Measurements from ENCODE around the gene FADS2. TPM values are rescaled to one million over a fixed set of nuclear protein-coding genes. Genes with fewer than 3 reads are reported as not detected.

FADS2 gene
- total RNA-seq, 1 experiment from 2014 or later, result 1,097 TPM

DNA sequence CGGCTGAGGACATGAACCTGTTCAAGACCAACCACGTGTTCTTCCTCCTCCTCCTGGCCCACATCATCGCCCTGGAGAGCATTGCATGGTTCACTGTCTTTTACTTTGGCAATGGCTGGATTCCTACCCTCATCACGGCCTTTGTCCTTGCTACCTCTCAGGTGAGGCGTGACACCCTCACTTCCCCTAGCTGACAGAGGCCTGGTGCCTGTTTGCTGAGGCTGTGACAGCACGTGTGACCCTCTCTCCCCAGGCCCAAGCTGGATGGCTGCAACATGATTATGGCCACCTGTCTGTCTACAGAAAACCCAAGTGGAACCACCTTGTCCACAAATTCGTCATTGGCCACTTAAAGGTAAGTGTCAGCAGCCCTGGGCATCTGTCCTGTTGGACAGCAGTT lies 12.3 kb downstream of the FADS2 start:
- DNase-seq (ENCODE audit: low spot score), result no peak
- Histone ChIP-seq H3K36me3 (ENCODE audit: insufficient read depth, low read length, poor library complexity, severe bottlenecking) (peaks cover 99% of the 10 kb centered on the region), H3K9me3 (ENCODE audit: low read depth, low read length, poor library complexity, severe bottlenecking) (no peaks in the 10 kb centered on the region), H3K27ac (ENCODE audit: low read depth, low read length, poor library complexity, severe bottlenecking) (no peak overlapping the region), H3K4me1 (ENCODE audit: insufficient read depth, low read length, poor library complexity, severe bottlenecking) (peaks cover 24% of the 10 kb centered on the region), H3K27me3 (replicated peaks; ENCODE audit: insufficient read depth, low read depth, low read length, poor library complexity) (no peaks in the 10 kb centered on the region), H3K4me3 (ENCODE audit: low read depth, low read length, poor library complexity, severe bottlenecking) (no peak overlapping the region)
- no TSS peak for BruUV-seq (replicated peaks)
- intact Hi-C loops (cut with micrococcal nuclease; ENCODE audit: unreplicated experiment), result no loop called here
- TF ChIP-seq EZH2 (IDR thresholded peaks at IDR 0.05; ENCODE audit: borderline replicate concordance, low read depth, low read length, poor library complexity, severe bottlenecking), result no peak
- TF ChIP-seq, protein P1, sequence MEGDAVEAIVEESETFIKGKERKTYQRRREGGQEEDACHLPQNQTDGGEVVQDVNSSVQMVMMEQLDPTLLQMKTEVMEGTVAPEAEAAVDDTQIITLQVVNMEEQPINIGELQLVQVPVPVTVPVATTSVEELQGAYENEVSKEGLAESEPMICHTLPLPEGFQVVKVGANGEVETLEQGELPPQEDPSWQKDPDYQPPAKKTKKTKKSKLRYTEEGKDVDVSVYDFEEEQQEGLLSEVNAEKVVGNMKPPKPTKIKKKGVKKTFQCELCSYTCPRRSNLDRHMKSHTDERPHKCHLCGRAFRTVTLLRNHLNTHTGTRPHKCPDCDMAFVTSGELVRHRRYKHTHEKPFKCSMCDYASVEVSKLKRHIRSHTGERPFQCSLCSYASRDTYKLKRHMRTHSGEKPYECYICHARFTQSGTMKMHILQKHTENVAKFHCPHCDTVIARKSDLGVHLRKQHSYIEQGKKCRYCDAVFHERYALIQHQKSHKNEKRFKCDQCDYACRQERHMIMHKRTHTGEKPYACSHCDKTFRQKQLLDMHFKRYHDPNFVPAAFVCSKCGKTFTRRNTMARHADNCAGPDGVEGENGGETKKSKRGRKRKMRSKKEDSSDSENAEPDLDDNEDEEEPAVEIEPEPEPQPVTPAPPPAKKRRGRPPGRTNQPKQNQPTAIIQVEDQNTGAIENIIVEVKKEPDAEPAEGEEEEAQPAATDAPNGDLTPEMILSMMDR (conservative IDR thresholded peaks at IDR 0.05; ENCODE audit: low read depth, low read length), result no peak
- ChIA-PET POLR2A (ENCODE audit: low non-redundant PET) (no interaction called here), CTCF (no interaction called here)

DNA sequence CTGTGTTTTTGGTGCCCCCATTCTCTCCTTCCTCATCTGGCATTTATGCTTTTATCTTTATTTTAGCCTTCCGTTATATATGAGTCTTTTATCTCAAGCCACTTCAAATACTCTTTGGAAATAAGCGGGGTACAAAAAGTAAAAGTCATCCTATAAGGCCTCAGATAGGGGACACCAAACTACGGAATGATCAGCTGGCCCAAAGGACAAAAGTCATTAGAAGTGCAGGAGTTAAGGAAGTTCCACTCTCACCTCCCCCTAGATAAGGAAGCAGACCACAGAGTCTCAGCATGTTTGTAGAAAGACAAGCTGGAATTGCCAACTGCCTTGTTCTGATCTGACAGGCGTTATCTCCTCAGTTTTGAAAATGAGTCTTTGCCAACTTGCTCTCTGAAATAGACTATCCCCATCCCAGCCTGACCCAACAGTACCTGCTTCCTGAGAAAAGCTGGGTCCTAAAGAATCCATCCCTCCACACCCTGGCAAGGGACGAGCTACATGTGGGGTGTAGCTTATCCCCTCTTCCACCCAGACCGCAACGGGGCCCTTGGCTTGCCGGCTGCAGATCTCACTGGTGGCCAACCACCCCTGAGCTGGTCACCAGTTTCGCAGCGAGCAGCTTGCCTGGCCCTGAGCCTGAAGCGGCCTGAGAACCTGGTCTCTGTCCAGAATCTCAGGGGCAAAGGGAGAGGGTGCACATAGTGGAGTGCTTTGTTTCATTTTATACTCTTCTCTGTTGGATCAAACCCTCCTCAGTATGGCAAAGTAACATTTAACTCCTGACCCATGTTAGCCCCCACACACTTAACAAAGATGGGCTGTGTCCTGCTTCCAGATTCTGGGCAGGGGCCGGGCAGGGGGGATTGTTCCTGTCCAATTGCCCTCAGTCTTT lies 13.8 kb downstream of the FADS2 start:
- Histone ChIP-seq H3K36me3 (ENCODE audit: insufficient read depth, low read length, poor library complexity, severe bottlenecking) (peaks cover 99% of the 10 kb centered on the region), H3K9me3 (ENCODE audit: low read depth, low read length, poor library complexity, severe bottlenecking) (no peaks in the 10 kb centered on the region), H3K4me3 (ENCODE audit: low read depth, low read length, poor library complexity, severe bottlenecking) (no peak overlapping the region), H3K27ac (ENCODE audit: low read depth, low read length, poor library complexity, severe bottlenecking) (peak overlapping the region; percentile 57), H3K4me1 (ENCODE audit: insufficient read depth, low read length, poor library complexity, severe bottlenecking) (peaks cover 9% of the 10 kb centered on the region), H3K27me3 (replicated peaks; ENCODE audit: insufficient read depth, low read depth, low read length, poor library complexity) (no peaks in the 10 kb centered on the region)
- ChIA-PET CTCF (interaction anchor here (0.6 kb wide), 1 partner anchor 8 kb away, joined by 4 read pairs; no protein-coding TSS in a partner anchor), POLR2A (ENCODE audit: low non-redundant PET) (interaction anchor here (0.9 kb wide), 1 partner anchor 25 kb away, joined by 11 read pairs; no protein-coding TSS in a partner anchor)
- BruUV-seq (replicated peaks), result TSS peak; percentile 11
- intact Hi-C loops (cut with micrococcal nuclease; ENCODE audit: unreplicated experiment), result no loop called here
- TF ChIP-seq, protein P1 (conservative IDR thresholded peaks at IDR 0.05; ENCODE audit: low read depth, low read length), result no peak
- no peak for TF ChIP-seq EZH2 (IDR thresholded peaks at IDR 0.05; ENCODE audit: borderline replicate concordance, low read depth, low read length, poor library complexity, severe bottlenecking)
- no peak for DNase-seq (ENCODE audit: low spot score)

DNA sequence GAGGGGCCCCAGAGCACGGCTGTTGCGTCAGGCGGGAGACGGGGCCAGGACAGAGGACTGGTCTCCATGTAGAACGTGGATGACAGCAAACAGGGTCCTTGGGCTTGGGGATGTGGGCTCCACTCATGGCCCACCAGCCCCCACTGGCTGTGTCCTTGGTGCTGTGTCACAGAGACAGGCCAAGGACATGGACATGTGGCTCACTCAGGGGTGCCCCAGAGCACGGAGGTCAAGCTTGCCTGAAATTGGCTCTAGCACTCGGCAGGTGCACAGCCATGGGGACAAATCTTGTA lies 14.4 kb downstream of the FADS2 start:
- peak overlapping the region; percentile 57 for H3K27ac ChIP-seq (ENCODE audit: low read depth, low read length, poor library complexity, severe bottlenecking)
- POLR2A ChIA-PET (ENCODE audit: low non-redundant PET), result no interaction called here
- CTCF ChIA-PET, result no interaction called here
- peaks cover 99% of the 10 kb centered on the region for H3K36me3 ChIP-seq (ENCODE audit: insufficient read depth, low read length, poor library complexity, severe bottlenecking)
- H3K9me3 ChIP-seq (ENCODE audit: low read depth, low read length, poor library complexity, severe bottlenecking), result no peaks in the 10 kb centered on the region
- BruUV-seq (replicated peaks), result no TSS peak
- intact Hi-C loops (cut with micrococcal nuclease; ENCODE audit: unreplicated experiment), result no loop called here
- DNase-seq (ENCODE audit: low spot score), result no peak
- no peak for TF ChIP-seq EZH2 (IDR thresholded peaks at IDR 0.05; ENCODE audit: borderline replicate concordance, low read depth, low read length, poor library complexity, severe bottlenecking)
- TF ChIP-seq, protein P1 (conservative IDR thresholded peaks at IDR 0.05; ENCODE audit: low read depth, low read length), result no peak
- no peaks in the 10 kb centered on the region for H3K27me3 ChIP-seq (replicated peaks; ENCODE audit: insufficient read depth, low read depth, low read length, poor library complexity)
- H3K4me1 ChIP-seq (ENCODE audit: insufficient read depth, low read length, poor library complexity, severe bottlenecking), result peaks cover 4% of the 10 kb centered on the region
- H3K4me3 ChIP-seq (ENCODE audit: low read depth, low read length, poor library complexity, severe bottlenecking), result no peak overlapping the region

Measured in A673 (cell line).